AG04450 (cell line): ENCODE results near the gene B4GALT2. TPM values are rescaled to one million over a fixed set of nuclear protein-coding genes. Genes with fewer than 3 reads are reported as not detected.
A peak's percentile ranks its signal among the peaks of the same experiment; 100 is the strongest.

Source experiments
- CTCF ChIA-PET: fragments of 300-600, 350-600 bp; formaldehyde crosslinking; extraction: SDS; loops from one replicate; lab custom pipeline; 2022; ENCODE audit warnings: antibody characterized with exemption, inconsistent platforms; lab: Charles Lee
- POLR2A ChIA-PET: fragments of 350-600 bp; formaldehyde crosslinking; extraction: SDS; loops from one replicate; lab custom pipeline; 2021; ENCODE audit warnings: antibody characterized with exemption, inconsistent platforms; lab: Yijun Ruan, JAX
- DNase-seq: peaks from one replicate; pipeline ENCODE4 v3.0.0-alpha.2; 2011; ENCODE audit warnings: low read depth, low spot score
- H3K27ac ChIP-seq: one replicate; pipeline ENCODE4 v1.5.1; 2012; ENCODE audit warnings: low read depth, low read length, control low read depth
- H3K27me3 ChIP-seq: one replicate; pipeline ENCODE4 v1.6.0; 2012; ENCODE audit warnings: low read length; ENCODE audit not compliant: control insufficient read depth, insufficient read depth
- H3K4me3 ChIP-seq: 2 replicates; pipeline ENCODE4 v1.5.1; 2011; ENCODE audit warnings: mild to moderate bottlenecking, low read depth, low read length, control low read depth
- H3K9me3 ChIP-seq: 2 replicates; pipeline ENCODE4 v1.5.1; 2012; ENCODE audit warnings: low read length; ENCODE audit not compliant: control insufficient read depth, insufficient read depth
- polyA plus RNA-seq: library from polyadenylated mRNA; depleted of rRNA; stranded (reverse); fragments of >200 nt; gene quantifications from 2 replicates; pipeline ENCODE4 v1.2.3, GENCODE V29; 2011
- TF ChIP-seq, protein P1 (sequence below): IDR thresholded peaks from 2 replicates; pipeline ENCODE4 v1.5.1; 2011; ENCODE audit warnings: low read depth, low read length, control low read depth, inconsistent platforms

B4GALT2 gene
- polyA plus RNA-seq, 1 experiment, result 39.0 TPM

DNA sequence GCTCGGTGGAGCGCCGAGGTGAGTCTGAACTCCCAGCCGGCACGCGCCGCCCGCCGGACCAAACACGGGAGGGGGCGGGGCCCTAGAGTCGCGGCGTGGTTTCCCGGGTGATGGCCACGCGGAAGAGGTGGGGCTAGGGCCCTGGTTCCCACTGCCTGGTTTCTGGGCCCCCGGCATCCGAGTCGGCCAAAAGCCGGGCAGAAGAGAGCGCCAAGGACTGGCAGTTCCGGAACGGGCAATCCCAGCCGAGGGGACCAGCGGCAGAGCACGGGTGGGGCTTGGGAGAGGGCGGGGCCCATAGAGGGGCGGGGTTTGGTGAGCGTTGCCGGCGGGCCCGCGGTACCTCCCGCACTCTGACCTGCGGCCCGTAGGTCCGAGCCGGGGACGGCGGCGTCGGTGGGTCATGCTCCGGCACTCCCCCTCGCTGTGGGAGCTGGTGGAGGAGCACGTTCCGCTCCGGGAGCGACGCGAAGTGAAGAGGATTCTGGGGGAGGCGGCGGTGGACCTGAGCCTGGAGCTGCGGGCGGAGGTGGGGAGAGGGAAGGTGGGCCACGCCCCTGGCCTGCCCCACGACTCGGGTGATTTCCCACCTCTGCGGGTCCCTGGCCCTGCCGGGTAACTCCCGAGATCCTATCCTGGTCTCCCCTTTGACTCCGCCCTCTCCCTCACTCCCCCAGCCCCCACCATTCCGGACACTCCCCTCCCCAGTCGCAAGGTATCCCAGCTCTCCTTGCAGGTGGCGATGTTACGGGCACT is 12.6 kb downstream of the B4GALT2 start, which contains the start of gene CCDC24:
TSS of gene CCDC24 (plus strand) at position 124 of the 756 bp plus-strand sequence. CDS start at position 404, 280 bp downstream.
- peak; percentile 24 for DNase-seq
- POLR2A ChIA-PET, result interaction anchor here (0.7 to 1.3 kb wide), 2 partner anchors 17 to 229 kb away, joined by 3 to 4 read pairs; partner anchors contain the start of gene ATP6V0B
- TF ChIP-seq, protein P1, sequence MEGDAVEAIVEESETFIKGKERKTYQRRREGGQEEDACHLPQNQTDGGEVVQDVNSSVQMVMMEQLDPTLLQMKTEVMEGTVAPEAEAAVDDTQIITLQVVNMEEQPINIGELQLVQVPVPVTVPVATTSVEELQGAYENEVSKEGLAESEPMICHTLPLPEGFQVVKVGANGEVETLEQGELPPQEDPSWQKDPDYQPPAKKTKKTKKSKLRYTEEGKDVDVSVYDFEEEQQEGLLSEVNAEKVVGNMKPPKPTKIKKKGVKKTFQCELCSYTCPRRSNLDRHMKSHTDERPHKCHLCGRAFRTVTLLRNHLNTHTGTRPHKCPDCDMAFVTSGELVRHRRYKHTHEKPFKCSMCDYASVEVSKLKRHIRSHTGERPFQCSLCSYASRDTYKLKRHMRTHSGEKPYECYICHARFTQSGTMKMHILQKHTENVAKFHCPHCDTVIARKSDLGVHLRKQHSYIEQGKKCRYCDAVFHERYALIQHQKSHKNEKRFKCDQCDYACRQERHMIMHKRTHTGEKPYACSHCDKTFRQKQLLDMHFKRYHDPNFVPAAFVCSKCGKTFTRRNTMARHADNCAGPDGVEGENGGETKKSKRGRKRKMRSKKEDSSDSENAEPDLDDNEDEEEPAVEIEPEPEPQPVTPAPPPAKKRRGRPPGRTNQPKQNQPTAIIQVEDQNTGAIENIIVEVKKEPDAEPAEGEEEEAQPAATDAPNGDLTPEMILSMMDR, result no peak

DNA sequence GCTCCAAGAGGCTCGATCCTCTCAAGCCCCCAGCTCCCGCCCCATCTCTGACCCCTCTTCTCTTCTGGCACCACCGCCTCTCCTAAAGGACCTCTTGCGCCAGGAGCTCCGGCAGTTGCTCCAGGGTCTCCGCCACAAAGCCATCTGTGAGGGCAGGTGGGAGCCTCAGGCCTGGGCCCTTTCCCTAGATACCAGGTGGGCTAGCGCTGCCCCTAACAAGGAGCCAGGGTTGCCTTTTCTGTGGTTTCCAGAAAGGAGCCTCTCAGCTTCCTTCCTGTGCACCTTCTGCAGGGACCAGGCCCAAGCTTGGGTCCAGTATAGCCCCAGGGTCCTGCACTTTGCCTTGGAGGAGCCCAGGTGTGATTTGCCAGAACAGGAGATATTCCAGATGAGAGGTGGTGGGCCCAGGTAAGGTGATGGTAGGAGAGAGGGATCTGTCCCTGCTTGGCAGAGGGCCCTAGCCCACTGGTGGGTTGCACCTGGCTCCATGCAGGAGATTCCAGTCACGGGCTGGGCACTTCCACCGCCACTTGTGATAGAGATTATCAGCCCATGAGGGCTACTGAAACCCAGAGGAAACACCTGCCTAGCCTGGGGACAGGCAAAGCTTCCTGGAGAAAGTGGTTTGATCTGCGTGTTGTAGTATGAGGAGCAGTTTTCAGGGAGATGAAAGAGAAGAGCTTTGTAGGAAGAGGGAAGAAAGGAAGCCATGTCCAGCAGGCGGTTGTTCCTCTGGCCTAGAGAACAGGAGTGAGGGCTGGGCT is 13.4 kb downstream of the B4GALT2 start:
- TF ChIP-seq, protein P1, result no peak
- H3K27me3 ChIP-seq, result no peaks in the 10 kb centered on the region
- H3K27ac ChIP-seq, result no peak overlapping the region
- ChIA-PET POLR2A (interaction anchor here (0.7 to 1.3 kb wide), 2 partner anchors 18 to 228 kb away, joined by 3 to 4 read pairs; partner anchors contain the start of gene ATP6V0B), CTCF (interaction anchor here (1.5 to 2.9 kb wide), 3 partner anchors 13 to 55 kb away, joined by 5 to 23 read pairs (median 8); no protein-coding TSS in a partner anchor)
- peak overlapping the region; percentile 75 for H3K4me3 ChIP-seq
- DNase-seq, result no peak
- H3K9me3 ChIP-seq, result no peaks in the 10 kb centered on the region

More for the DNA sequence above, 12.6 kb downstream of the B4GALT2 start, which contains the start of gene CCDC24:
- peak within 1 kb of the TSS; percentile 31 for H3K27ac ChIP-seq
- no peaks in the 10 kb centered on the region for H3K9me3 ChIP-seq
- peak within 1 kb of the TSS; percentile 75 for H3K4me3 ChIP-seq
- CTCF ChIA-PET, result interaction anchor here (1.5 to 2.9 kb wide), 3 partner anchors 14 to 56 kb away, joined by 5 to 23 read pairs (median 8); no protein-coding TSS in a partner anchor
- H3K27me3 ChIP-seq, result no peaks in the 10 kb centered on the region

GRCh38 chr1:43993206-43993914 is 14.3 kb downstream of the B4GALT2 start:
- Histone ChIP-seq H3K9me3 (no peaks in the 10 kb centered on the region), H3K4me3 (no peak overlapping the region), H3K27ac (no peak overlapping the region), H3K27me3 (no peaks in the 10 kb centered on the region)
- no peak for DNase-seq
- ChIA-PET POLR2A (interaction anchor here (0.8 kb wide), 1 partner anchor 9 kb away, joined by 4 read pairs; no protein-coding TSS in a partner anchor), CTCF (interaction anchor here (0.7 to 2.9 kb wide), 4 partner anchors 12 to 54 kb away, joined by 3 to 23 read pairs (median 6); no protein-coding TSS in a partner anchor)
- TF ChIP-seq, protein P1, result no peak

- no peak for DNase-seq
- Histone ChIP-seq H3K27me3 (no peaks in the 10 kb centered on the region), H3K9me3 (no peaks in the 10 kb centered on the region), H3K27ac (no peak overlapping the region), H3K4me3 (no peak overlapping the region)
- CTCF ChIA-PET, result interaction anchor here (0.7 to 2.9 kb wide), 3 partner anchors 11 to 53 kb away, joined by 3 to 23 read pairs (median 8); no protein-coding TSS in a partner anchor
- POLR2A ChIA-PET, result interaction anchor here (0.6 to 0.8 kb wide), 4 partner anchors 8 to 1309 kb away, joined by 3 to 5 read pairs (median 4); no protein-coding TSS in a partner anchor
- TF ChIP-seq, protein P1, result no peak
These were observed 15.1 kb downstream of the B4GALT2 start for GRCh38 chr1:43994071-43994470.
